ENCODE measurements around the gene CMC1. TPM values are rescaled to one million over a fixed set of nuclear protein-coding genes. Genes with fewer than 3 reads are reported as not detected.
"Not testable (repeated sequence)": the region's sequence is repeated elsewhere in the genome, so short reads cannot be mapped to it uniquely, and the experiment has no call there.

Gene CMC1, protein sequence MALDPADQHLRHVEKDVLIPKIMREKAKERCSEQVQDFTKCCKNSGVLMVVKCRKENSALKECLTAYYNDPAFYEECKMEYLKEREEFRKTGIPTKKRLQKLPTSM
- 1 to 10 TPM; 3.3 to 5.6 TPM for total RNA-seq

DNA sequence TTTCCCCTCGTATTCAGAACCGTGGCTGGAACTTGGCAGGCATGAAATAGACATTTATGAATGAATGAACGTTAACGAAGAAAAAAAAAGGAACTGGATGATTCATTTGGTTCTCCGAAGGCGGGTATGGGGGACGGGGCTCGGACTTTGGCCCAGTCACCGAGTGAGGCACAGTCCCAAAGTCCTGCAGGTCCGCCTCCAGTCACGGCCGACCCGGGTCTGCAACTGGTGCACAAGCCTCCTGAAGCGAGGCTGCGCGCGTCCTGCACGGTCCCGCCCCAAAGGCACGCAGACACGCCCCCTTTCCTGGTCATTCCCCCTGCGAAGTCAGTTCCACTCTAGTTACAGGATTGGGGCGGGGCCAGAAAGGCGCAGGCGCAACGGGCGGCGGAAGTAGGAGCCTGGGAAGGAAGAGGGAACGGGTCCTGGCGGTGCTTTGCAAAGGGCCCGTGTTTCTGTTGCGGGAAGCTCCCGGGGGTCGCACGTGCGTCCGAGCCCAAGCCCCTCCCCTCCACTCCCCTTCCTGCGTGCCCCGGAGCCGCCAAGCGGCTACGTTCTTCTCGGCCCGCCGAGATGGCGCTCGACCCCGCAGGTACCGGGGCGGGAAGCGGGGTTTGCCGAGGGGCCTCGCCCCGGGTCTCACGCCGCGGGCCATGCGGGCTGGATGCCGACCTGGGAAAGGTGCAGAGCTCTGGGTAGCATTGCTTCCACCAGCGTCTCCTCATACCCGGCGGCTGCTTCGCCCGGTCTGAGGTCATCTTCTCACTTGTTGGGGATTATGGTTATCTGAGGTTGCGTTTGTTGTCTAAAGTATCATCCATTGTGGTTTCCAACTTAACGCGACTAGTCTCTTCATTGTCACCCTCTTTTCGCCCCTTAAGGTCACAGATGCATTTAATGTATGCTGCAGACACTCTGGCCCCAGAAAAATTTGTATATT, at the start of gene CMC1:
TSS of gene CMC1 (plus strand) at position 399 of the 940 bp plus-strand sequence. CDS start at position 574, 175 bp downstream.
- ATAC-seq (ENCODE audit: insufficient number of reproducible peaks, low FRiP score, low read depth) (peak; percentile 98), DNase-seq (ENCODE audit: low spot score) (peak; percentile 97)
- Histone ChIP-seq H3K9me3 (no peaks in the 10 kb centered on the region), H3K4me3 (peak within 1 kb of the TSS; percentile 85), H3K36me3 (no peaks in the 10 kb centered on the region), H3K27me3 (replicated peaks; ENCODE audit: insufficient read depth) (no peaks in the 10 kb centered on the region), H3K27ac (peak within 1 kb of the TSS; percentile 56 to 75), H3K4me1 (ENCODE audit: control insufficient read depth in 1 of 2, low read depth in 2 of 2) (peaks cover 6 to 18% of the 10 kb centered on the region in 2 donors)
- TF ChIP-seq, protein P1, sequence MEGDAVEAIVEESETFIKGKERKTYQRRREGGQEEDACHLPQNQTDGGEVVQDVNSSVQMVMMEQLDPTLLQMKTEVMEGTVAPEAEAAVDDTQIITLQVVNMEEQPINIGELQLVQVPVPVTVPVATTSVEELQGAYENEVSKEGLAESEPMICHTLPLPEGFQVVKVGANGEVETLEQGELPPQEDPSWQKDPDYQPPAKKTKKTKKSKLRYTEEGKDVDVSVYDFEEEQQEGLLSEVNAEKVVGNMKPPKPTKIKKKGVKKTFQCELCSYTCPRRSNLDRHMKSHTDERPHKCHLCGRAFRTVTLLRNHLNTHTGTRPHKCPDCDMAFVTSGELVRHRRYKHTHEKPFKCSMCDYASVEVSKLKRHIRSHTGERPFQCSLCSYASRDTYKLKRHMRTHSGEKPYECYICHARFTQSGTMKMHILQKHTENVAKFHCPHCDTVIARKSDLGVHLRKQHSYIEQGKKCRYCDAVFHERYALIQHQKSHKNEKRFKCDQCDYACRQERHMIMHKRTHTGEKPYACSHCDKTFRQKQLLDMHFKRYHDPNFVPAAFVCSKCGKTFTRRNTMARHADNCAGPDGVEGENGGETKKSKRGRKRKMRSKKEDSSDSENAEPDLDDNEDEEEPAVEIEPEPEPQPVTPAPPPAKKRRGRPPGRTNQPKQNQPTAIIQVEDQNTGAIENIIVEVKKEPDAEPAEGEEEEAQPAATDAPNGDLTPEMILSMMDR (IDR thresholded peaks at IDR 0.05), result no peak

DNA sequence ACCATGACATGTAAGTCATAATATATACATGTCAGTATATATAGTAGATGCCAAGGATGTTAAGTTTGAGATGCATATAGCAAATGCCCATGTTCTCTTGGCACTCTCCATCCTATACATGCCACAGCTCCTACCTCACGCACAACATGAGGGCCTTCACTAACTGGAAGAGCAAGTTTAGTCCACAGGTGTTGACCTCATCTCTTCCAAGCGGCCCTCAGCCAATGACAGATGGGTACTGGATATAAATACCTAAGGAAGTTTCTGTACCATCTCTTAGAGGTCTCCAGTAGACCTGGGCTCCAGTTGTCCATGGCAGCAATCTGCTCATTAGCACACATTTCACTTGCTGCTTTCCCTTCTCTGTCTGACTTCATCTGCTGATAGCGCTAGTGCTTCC, 43.3 kb upstream of the CMC1 start:
- Histone ChIP-seq H3K36me3 (no peaks in the 10 kb centered on the region), H3K27me3 (replicated peaks; ENCODE audit: insufficient read depth) (no peaks in the 10 kb centered on the region), H3K4me3 (no peak overlapping the region), H3K9me3 (no peaks in the 10 kb centered on the region), H3K4me1 (ENCODE audit: control insufficient read depth in 1 of 2, low read depth in 2 of 2) (no peaks in the 10 kb centered on the region), H3K27ac (no peak overlapping the region)
- no peak for ATAC-seq (ENCODE audit: insufficient number of reproducible peaks, low FRiP score, low read depth)
- no peak for DNase-seq (ENCODE audit: low spot score)
- TF ChIP-seq, protein P1 (IDR thresholded peaks at IDR 0.05), result no peak

DNA sequence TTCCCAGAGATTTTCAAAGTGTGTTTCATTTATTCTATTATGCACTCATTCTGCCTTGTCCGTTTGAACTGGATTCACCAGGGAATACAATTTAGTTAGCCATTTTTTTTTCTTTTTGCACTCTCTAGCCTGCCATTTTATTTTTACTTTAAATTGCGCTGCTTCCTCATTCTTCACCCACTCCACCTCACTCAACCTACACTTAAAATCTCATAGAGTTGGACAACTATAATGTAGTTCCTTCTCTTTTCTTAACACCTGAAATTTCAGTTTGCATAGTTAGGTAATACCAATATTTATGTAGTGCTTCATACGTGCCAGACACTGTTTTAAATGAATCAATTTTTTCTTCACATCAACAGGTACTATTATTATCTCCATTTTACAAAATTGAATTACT, 42.4 kb upstream of the CMC1 start:
- H3K27ac ChIP-seq, result no peak overlapping the region
- no peak for ATAC-seq (ENCODE audit: insufficient number of reproducible peaks, low FRiP score, low read depth)
- no peaks in the 10 kb centered on the region for H3K27me3 ChIP-seq (replicated peaks; ENCODE audit: insufficient read depth)
- no peak overlapping the region for H3K4me3 ChIP-seq
- no peak for DNase-seq (ENCODE audit: low spot score)
- H3K9me3 ChIP-seq, result no peaks in the 10 kb centered on the region
- no peaks in the 10 kb centered on the region for H3K4me1 ChIP-seq (ENCODE audit: control insufficient read depth in 1 of 2, low read depth in 2 of 2)
- no peaks in the 10 kb centered on the region for H3K36me3 ChIP-seq
- TF ChIP-seq, protein P1 (IDR thresholded peaks at IDR 0.05), result no peak

DNA sequence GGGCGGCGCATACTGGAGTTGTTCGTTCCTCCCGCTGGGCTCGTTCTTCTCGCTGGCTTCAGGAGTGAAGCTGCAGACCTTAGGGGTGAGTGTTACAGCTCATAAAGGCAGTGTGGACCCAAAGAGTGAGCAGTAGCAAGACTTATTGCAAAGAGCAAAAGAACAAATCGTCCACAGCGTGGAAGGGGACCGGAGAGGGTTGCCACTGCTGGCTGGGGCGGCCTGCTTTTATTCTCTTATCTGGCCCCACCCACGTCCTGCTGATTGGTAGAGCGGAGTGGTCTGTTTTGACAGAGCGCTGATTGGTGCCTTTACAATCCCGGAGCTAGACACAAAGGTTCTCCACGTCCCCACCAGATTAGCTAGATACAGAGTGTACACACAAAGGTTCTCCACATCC, 41.8 kb upstream of the CMC1 start:
- not testable (repeated sequence) for ATAC-seq (ENCODE audit: insufficient number of reproducible peaks, low FRiP score, low read depth); H3K4me1 ChIP-seq (ENCODE audit: control insufficient read depth in 1 of 2, low read depth in 2 of 2); H3K4me3 ChIP-seq; H3K36me3 ChIP-seq; H3K9me3 ChIP-seq; H3K27me3 ChIP-seq (replicated peaks; ENCODE audit: insufficient read depth); DNase-seq (ENCODE audit: low spot score); H3K27ac ChIP-seq

DNA sequence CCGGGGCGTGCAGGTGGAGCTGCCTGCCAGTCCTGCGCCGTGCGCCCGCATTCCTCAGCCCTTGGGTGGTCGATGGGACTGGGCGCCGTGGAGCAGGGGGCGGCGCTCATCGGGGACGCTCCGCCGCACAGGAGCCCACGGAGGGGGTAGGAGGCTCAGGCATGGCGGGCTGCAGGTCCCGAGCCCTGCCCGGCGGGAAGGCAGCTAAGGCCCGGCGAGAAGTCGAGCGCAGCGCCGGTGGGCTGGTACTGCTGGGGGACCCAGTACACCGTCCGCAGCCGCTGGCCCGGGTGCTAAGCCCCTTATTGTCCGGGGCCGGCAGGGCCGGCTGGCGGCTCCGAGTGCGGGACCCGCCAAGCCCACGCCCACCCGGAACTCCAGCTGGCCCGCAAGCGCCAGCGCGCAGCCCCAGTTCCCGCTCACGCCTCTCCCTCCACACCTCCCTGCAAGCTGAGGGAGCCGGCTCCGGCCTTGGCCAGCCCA, 41.0 kb upstream of the CMC1 start:
- H3K9me3 ChIP-seq; H3K4me1 ChIP-seq (ENCODE audit: control insufficient read depth in 1 of 2, low read depth in 2 of 2); H3K27ac ChIP-seq; DNase-seq (ENCODE audit: low spot score); ATAC-seq (ENCODE audit: insufficient number of reproducible peaks, low FRiP score, low read depth); H3K36me3 ChIP-seq; H3K27me3 ChIP-seq (replicated peaks; ENCODE audit: insufficient read depth): not testable (repeated sequence)
- H3K4me3 ChIP-seq, result peak overlapping the region; percentile 47

DNA sequence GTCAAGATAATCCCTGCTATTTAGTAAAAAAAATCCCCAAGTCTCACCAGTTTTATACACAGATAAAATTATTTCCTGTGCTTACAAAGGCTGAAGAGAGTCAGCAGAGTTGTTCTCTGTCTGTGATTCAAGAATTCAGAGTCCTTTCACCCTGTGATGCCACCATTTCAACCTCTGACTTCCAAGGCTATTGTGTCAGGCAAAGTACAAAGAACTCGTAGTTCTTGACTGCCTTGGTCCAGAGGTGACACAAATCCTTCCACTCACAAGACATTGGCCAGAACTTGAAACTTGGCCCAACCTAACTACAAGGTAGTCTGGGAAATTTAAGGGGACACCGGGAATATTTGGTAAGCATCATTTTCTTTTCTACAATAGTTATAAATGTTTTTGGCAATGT, 34.9 kb upstream of the CMC1 start:
- H3K4me3 ChIP-seq, result no peak overlapping the region
- DNase-seq (ENCODE audit: low spot score) (no peak), ATAC-seq (ENCODE audit: insufficient number of reproducible peaks, low FRiP score, low read depth) (no peak)
- H3K9me3 ChIP-seq, result no peaks in the 10 kb centered on the region
- TF ChIP-seq, protein P1 (IDR thresholded peaks at IDR 0.05), result no peak
- no peaks in the 10 kb centered on the region for H3K4me1 ChIP-seq (ENCODE audit: control insufficient read depth in 1 of 2, low read depth in 2 of 2)
- no peaks in the 10 kb centered on the region for H3K36me3 ChIP-seq
- no peak overlapping the region for H3K27ac ChIP-seq
- no peaks in the 10 kb centered on the region for H3K27me3 ChIP-seq (replicated peaks; ENCODE audit: insufficient read depth)

Data from thoracic aorta (tissue), 2 donors.